HG03442 (cell line): Measurements from ENCODE around the gene TRPV4.

Experiments
- ATAC-seq: cut with Tn5 transposase; IDR thresholded peaks from one replicate; pipeline ENCODE4 v1.9.1; 2021; ENCODE audit warnings: mild to moderate bottlenecking, moderate library complexity; ENCODE audit not compliant: unreplicated experiment

The TRPV4 gene

GRCh38 chr12:109781668-109782325 lies 51.4 kb downstream of the TRPV4 start:
- ATAC-seq, result no peak

GRCh38 chr12:109779382-109779781 lies 53.8 kb downstream of the TRPV4 start:
- no peak for ATAC-seq

- no peak for ATAC-seq
These were observed 54.5 kb downstream of the TRPV4 start for GRCh38 chr12:109778684-109779083.

- no peak for ATAC-seq
These were observed 55.7 kb downstream of the TRPV4 start for GRCh38 chr12:109777544-109777943.

- no peak for ATAC-seq
These were observed 56.6 kb downstream of the TRPV4 start for GRCh38 chr12:109776624-109777023.

- ATAC-seq, result no peak
These were observed 57.9 kb downstream of the TRPV4 start for GRCh38 chr12:109775172-109775881.

GRCh38 chr12:109773384-109774011 lies 59.7 kb downstream of the TRPV4 start:
- no peak for ATAC-seq

- no peak for ATAC-seq
These were observed 60.4 kb downstream of the TRPV4 start for GRCh38 chr12:109772622-109773321.

- no peak for ATAC-seq
These were observed 61.2 kb downstream of the TRPV4 start for GRCh38 chr12:109771746-109772621.

GRCh38 chr12:109770861-109771670 lies 62.1 kb downstream of the TRPV4 start:
- ATAC-seq, result no peak

GRCh38 chr12:109770104-109770860 lies 62.9 kb downstream of the TRPV4 start:
- ATAC-seq, result no peak

GRCh38 chr12:109768901-109769670 lies 64.1 kb downstream of the TRPV4 start:
- no peak for ATAC-seq

- ATAC-seq, result no peak
These were observed 65.0 kb downstream of the TRPV4 start for GRCh38 chr12:109767991-109768900.

- no peak for ATAC-seq
These were observed 65.7 kb downstream of the TRPV4 start for GRCh38 chr12:109767456-109767855.

- ATAC-seq, result no peak
These were observed 66.9 kb downstream of the TRPV4 start for GRCh38 chr12:109766251-109766778.

- ATAC-seq, result no peak
These were observed 67.8 kb downstream of the TRPV4 start for GRCh38 chr12:109765446-109765810.
